Chondrocyte (in vitro differentiated cells): ENCODE data around the gene HMX1. TPM values are rescaled to one million over a fixed set of nuclear protein-coding genes. Genes with fewer than 3 reads are reported as not detected.

Experiments
- DNase-seq: peaks from one replicate; pipeline ENCODE4 v3.0.0; 2021; ENCODE audit warnings: mixed read lengths, low spot score
- H3K27ac Mint-ChIP-seq: one replicate; pipeline ENCODE4 v1.8.0; 2021; ENCODE audit warnings: mild to moderate bottlenecking, moderate library complexity, mixed read lengths; ENCODE audit not compliant: unreplicated experiment
- H3K27me3 Mint-ChIP-seq: 2 replicates; pipeline ENCODE4 v1.8.0; 2021; ENCODE audit warnings: low read depth, mixed read lengths
- H3K36me3 Mint-ChIP-seq: 2 replicates; pipeline ENCODE4 v1.8.0; 2021; ENCODE audit warnings: low read depth, mixed read lengths
- H3K4me1 Mint-ChIP-seq: 2 replicates; pipeline ENCODE4 v1.8.0; 2021; ENCODE audit warnings: low read depth, mild to moderate bottlenecking, mixed read lengths
- H3K4me3 Mint-ChIP-seq: one replicate; pipeline ENCODE4 v1.8.0; 2021; ENCODE audit warnings: mild to moderate bottlenecking, moderate library complexity, mixed read lengths; ENCODE audit not compliant: unreplicated experiment
- H3K9me3 Mint-ChIP-seq: 2 replicates; pipeline ENCODE4 v1.8.0; 2021; ENCODE audit warnings: low read depth, mixed read lengths
- total RNA-seq: library from RNA; stranded (reverse); gene quantifications from 3 replicates; pipeline ENCODE4 v1.2.1, GENCODE V29; 2021
- TF ChIP-seq, protein P1 (sequence below): fragments of 200-600 bp; sonication (generic); IDR thresholded peaks from 2 replicates; pipeline ENCODE4 v1.5.0; 2021; ENCODE audit warnings: antibody characterized with exemption, mild to moderate bottlenecking, moderate library complexity

The HMX1 gene
- total RNA-seq, 1 donor from 2014 or later, result not detected

DNA sequence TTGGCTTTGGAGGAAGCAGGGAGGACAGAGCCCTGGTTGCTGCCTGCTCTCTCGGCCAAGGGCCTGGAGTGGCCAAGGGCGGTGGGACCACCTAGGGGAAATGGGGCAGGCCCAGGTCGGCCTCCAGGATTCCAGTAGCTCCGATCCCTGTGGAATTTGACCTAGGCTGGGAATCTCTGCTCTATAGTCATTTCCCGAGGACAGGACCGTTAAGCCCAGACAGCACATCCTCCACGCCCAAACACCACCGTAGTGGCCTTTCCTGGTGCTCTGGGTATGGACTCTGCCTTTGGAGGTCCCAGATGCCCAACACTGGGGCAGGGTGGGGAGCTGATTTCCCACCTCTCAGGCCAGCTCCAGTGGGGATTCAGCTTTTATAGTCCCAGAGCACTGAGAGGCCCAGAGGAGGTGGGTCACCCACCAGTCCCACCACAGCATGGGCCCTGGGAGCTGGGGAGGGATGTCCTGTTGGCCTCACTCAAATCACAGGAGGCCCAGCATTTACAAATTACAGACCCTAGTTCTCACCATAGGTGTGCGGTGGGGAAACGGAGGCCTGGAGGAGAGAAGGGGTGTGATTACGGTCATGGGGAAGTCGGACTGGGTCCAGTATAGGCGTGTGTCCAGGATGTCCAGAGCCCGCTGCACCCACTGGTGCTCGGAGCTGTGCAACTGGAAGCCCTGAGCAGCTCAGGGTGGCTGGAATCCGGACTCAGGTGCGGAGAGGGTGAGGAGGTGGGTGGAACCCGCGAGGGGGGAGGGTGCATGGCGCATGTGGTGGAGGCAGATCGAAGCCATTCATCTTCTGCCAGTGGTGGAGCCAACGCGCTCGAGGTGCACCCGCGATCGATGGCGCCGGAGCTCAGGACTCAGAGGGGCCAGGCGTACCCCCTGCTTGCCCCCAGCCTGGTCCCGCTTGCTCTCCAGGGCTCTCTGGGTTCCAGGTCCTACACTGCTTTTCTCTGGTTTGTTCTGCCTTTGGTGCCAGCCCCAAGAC is 7.7 kb downstream of the HMX1 start:
- H3K4me1 Mint-ChIP-seq, result peaks cover 2% of the 10 kb centered on the region
- H3K9me3 Mint-ChIP-seq, result no peaks in the 10 kb centered on the region
- no peaks in the 10 kb centered on the region for H3K36me3 Mint-ChIP-seq
- no peak for DNase-seq
- H3K27me3 Mint-ChIP-seq, result peaks cover 60% of the 10 kb centered on the region
- TF ChIP-seq, protein P1, sequence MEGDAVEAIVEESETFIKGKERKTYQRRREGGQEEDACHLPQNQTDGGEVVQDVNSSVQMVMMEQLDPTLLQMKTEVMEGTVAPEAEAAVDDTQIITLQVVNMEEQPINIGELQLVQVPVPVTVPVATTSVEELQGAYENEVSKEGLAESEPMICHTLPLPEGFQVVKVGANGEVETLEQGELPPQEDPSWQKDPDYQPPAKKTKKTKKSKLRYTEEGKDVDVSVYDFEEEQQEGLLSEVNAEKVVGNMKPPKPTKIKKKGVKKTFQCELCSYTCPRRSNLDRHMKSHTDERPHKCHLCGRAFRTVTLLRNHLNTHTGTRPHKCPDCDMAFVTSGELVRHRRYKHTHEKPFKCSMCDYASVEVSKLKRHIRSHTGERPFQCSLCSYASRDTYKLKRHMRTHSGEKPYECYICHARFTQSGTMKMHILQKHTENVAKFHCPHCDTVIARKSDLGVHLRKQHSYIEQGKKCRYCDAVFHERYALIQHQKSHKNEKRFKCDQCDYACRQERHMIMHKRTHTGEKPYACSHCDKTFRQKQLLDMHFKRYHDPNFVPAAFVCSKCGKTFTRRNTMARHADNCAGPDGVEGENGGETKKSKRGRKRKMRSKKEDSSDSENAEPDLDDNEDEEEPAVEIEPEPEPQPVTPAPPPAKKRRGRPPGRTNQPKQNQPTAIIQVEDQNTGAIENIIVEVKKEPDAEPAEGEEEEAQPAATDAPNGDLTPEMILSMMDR, result no peak
- no peak overlapping the region for H3K4me3 Mint-ChIP-seq
- H3K27ac Mint-ChIP-seq, result no peak overlapping the region

- H3K27me3 Mint-ChIP-seq, result peaks cover 59% of the 10 kb centered on the region
These were observed 8.6 kb downstream of the HMX1 start for GRCh38 chr4:8862800-8863685.

DNA sequence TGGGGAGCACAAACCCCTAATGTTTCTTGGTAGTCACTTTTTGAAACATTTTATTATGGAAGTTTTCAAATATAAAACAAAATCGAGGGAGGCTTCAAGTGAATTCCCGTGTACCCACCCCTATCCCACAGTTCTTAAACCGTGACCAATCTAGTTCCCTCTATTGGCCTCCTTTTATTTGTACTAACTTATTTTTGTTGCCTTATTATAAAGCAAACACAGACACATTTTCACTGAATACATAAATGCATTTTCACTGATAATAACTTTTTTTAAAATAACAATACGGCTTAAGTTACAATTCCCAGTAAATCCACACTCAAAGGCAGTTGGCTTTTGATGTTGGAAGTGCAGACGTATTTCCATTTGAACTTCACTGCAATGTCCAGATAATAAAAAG is 9.3 kb downstream of the HMX1 start:
- H3K27me3 Mint-ChIP-seq, result peaks cover 61% of the 10 kb centered on the region
- no peak overlapping the region for H3K27ac Mint-ChIP-seq
- H3K36me3 Mint-ChIP-seq, result no peaks in the 10 kb centered on the region
- no peak for DNase-seq
- TF ChIP-seq, protein P1, result no peak
- no peaks in the 10 kb centered on the region for H3K9me3 Mint-ChIP-seq
- H3K4me3 Mint-ChIP-seq, result no peak overlapping the region
- peaks cover 2% of the 10 kb centered on the region for H3K4me1 Mint-ChIP-seq

More at GRCh38 chr4:8862800-8863685, 8.6 kb downstream of the HMX1 start:
- H3K4me3 Mint-ChIP-seq, result no peak overlapping the region
- H3K27ac Mint-ChIP-seq, result no peak overlapping the region
- DNase-seq, result no peak
- H3K4me1 Mint-ChIP-seq, result peaks cover 2% of the 10 kb centered on the region
- no peaks in the 10 kb centered on the region for H3K36me3 Mint-ChIP-seq
- H3K9me3 Mint-ChIP-seq, result no peaks in the 10 kb centered on the region
- TF ChIP-seq, protein P1, result no peak

- no peaks in the 10 kb centered on the region for H3K9me3 Mint-ChIP-seq
- H3K27ac Mint-ChIP-seq, result no peak overlapping the region
- peaks cover 61% of the 10 kb centered on the region for H3K27me3 Mint-ChIP-seq
- DNase-seq, result no peak
- peaks cover 2% of the 10 kb centered on the region for H3K4me1 Mint-ChIP-seq
- TF ChIP-seq, protein P1, result no peak
- H3K36me3 Mint-ChIP-seq, result no peaks in the 10 kb centered on the region
- H3K4me3 Mint-ChIP-seq, result no peak overlapping the region
These were observed 9.9 kb downstream of the HMX1 start for GRCh38 chr4:8861576-8862295.
